HG03575 (cell line): ENCODE data around the gene NUP133.

Experiments
- ATAC-seq: cut with Tn5 transposase; IDR thresholded peaks from one replicate; pipeline ENCODE4 v1.9.1; 2021; ENCODE audit not compliant: unreplicated experiment, insufficient number of reproducible peaks, low FRiP score; ENCODE audit errors: extremely low read depth

NUP133 gene

DNA sequence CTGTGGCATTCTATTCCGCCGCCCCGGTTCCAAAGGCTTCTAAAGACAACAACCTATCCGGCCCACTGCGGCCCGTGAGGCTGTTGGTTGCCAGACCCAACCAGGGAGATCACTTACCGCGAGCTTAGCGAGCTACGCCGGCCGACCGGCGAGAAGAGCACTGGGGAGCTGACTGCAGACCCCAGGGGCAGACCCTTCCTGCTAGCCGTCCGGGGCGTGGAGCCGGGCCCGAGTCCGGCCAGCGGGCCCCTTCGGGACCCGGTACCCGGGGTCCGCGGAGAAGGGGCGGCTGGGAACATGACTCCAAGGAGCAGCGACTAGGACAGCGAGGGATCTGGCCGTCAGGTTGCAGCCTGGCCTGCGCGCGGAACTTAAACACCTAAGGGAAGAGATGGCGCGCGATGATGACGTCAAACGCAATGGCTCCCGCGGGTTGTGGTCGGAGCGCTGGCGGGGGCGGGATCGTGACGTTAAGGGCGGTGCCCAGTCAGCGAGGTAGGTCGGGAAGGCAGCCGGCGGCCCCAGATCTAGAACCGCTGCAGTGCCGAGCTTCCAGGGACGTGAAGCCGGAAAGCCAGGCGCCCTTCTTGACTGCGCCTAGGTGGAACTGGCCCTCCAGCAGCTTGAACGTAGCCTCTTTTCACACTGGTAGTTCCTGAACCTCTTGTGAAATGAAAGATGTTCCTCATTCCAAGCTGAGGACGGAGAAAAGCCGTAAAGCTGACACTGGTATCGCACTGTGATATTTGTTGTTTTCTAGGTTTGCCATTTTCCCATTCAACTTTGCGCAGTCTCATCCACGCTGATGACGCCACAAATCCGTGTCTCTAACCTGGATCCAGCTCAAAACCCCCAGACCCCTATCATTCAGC lies at the start of gene NUP133:
Gene NUP133 (minus strand): TSS at position 391 of the 872 bp plus-strand sequence. CDS start 92 bp downstream, at position 299.
- ATAC-seq: peak; percentile 68

GRCh38 chr1:229557200-229557850 lies 49.2 kb upstream of the NUP133 start:
- no peak for ATAC-seq

- no peak for ATAC-seq
Observed at GRCh38 chr1:229554886-229555621, 46.9 kb upstream of the NUP133 start.

- ATAC-seq: no peak
Observed at GRCh38 chr1:229553621-229554130, 45.5 kb upstream of the NUP133 start.

GRCh38 chr1:229552732-229553131 lies 44.6 kb upstream of the NUP133 start:
- ATAC-seq: no peak

DNA sequence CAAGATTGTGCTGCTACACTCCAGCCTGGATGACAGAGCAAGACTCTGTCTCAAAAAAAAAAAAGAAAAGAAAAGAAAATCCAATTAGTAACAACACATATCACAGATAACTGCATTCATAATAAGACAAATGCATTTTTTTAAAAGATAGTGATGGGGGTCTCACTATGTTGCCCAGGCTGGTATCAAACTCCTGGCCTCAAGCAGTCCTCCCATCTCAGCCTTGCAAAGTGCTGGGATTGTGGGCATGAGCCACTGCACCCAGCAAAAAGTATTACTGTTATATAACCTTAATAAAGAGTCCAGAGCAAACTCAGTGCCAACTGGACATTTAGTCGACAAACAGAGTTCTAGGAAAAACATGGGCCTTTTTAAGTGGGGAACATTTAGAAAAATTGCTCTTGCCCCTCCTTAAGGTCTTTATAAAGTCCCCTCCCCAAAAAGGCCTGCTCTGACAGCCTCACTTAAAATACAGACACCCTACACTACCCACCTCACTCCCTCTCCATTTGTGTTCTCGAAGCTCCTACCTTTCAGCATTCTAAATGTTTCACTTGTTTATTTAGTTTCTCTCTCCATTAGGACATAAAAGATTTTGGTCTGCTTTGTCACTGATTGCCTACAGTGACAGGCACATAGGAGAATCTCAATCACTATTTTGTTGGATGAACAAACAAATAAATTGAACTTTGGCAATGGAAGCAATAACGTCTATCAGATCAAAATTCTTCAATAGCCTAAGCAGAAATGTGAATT lies 42.8 kb upstream of the NUP133 start:
- no peak for ATAC-seq

- no peak for ATAC-seq
Observed at GRCh38 chr1:229547542-229547941, 39.4 kb upstream of the NUP133 start.

GRCh38 chr1:229544587-229544986 lies 36.4 kb upstream of the NUP133 start:
- ATAC-seq: no peak

- no peak for ATAC-seq
Observed at GRCh38 chr1:229539863-229540506, 31.8 kb upstream of the NUP133 start.

- no peak for ATAC-seq
Observed at GRCh38 chr1:229538945-229539344, 30.8 kb upstream of the NUP133 start.

DNA sequence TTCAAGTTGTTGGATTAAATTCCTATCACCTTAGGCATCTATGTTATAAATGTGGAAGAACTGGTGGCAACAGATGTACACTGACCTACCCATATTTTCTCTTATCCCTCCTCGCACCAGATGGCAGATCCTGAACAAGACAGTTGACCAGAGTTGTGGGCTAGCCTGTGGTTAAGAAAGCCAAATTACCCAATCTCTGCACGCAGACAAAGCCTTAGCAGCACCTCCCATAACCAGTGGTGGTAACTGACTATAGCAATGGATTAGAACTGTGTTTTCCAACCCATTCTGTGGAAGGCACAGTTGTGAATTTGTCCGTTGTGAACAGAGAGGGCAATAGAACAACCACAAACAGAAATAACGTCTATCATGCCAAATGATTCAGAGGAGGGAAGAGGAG lies 29.8 kb upstream of the NUP133 start:
- no peak for ATAC-seq

GRCh38 chr1:229536982-229537381 lies 28.8 kb upstream of the NUP133 start:
- no peak for ATAC-seq

- no peak for ATAC-seq
Observed at GRCh38 chr1:229535230-229535629, 27.1 kb upstream of the NUP133 start.

DNA sequence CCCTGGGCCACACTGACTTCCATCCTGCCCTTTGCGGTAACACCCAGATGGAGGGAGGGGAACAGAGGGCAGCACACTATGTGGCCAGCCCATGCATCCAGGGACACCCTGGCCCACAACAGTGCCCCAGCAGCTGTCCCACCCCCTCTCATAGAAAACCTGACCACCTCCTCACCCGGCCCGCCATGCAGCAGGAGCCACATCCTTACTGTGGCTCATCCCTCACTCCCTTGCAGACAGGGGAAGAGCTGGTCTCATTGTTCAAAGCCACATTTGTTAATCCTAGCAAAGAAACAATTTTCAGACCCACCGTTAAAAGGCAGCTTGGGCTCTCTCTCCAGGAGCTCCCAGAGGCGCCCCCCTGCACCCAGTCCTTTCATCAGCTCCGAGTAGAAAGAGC lies 23.2 kb upstream of the NUP133 start:
- ATAC-seq: no peak

DNA sequence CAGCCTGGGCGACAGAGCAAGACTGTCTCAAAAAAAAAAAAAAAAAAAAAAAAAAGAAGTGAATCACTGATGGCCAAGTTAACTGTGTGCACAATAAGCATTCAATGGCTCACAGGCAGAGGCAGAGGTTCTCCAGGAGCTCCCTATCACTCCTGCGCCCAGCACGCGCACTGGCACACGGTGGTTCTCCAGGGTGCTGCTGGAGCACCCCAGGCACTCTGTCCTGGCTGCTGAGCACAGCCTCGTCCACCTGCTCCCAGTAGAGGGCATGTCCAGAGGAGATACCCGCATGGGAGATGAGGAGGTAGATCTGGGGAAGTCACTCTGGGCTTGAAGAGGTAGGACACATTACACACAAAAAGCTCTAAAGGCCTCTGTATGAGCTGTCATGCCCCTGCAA lies 21.5 kb upstream of the NUP133 start:
- ATAC-seq: no peak

GRCh38 chr1:229526695-229527094 lies 18.6 kb upstream of the NUP133 start:
- ATAC-seq: no peak

DNA sequence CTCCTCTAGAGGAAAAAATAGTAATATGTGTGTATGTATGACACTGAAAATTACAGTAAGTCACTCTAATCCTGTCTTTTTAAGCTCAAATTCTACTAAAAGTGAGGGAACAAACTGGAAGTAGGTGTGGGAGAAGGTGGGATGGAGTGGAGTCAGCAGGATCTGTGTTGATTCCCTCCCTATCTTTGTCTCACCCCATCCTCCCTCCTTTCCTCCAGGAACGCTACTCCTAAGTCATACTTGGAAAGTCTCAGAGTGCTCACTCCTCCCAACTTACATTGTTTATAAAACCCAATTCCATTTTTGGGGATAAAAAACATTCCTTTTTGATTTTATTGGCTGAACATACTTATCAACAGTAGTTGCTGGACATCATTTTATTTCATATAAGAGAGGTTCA lies 14.9 kb upstream of the NUP133 start:
- ATAC-seq: no peak

GRCh38 chr1:229514578-229515275 lies 6.6 kb upstream of the NUP133 start:
- ATAC-seq: peak; percentile 76
